Smooth muscle cell (in vitro differentiated cells): Measurements from ENCODE around the gene GNAI3. TPM values are rescaled to one million over a fixed set of nuclear protein-coding genes. Genes with fewer than 3 reads are reported as not detected.
A peak's percentile ranks its signal among the peaks of the same experiment; 100 is the strongest.

Experiments used
- DNase-seq: peaks from one replicate; lab custom pipeline; 2025; ENCODE audit not compliant: unreplicated experiment; lab: John Stamatoyannopoulos, UW
- H2AFZ ChIP-seq: fragments of 200-600 bp; sonication (generic); 2 replicates; pipeline ENCODE4 v1.6.0; 2016; ENCODE audit warnings: antibody characterized with exemption, low read depth, mild to moderate bottlenecking
- H3F3A ChIP-seq: fragments of 200-600 bp; sonication (generic); 2 replicates; pipeline ENCODE4 v1.6.0; 2017; ENCODE audit warnings: antibody characterized with exemption, low read depth
- H3K27ac ChIP-seq: fragments of 200-600 bp; sonication (generic); 2 replicates; pipeline ENCODE4 v1.5.1; 2016; ENCODE audit warnings: low read depth, mild to moderate bottlenecking
- H3K27me3 ChIP-seq: fragments of 200-600 bp; sonication (generic); 2 replicates; pipeline ENCODE4 v1.6.1; 2016; ENCODE audit warnings: low read depth, mild to moderate bottlenecking
- H3K36me3 ChIP-seq: fragments of 200-600 bp; sonication (generic); 2 replicates; pipeline ENCODE4 v1.5.1; 2016; ENCODE audit warnings: low read depth
- H3K4me1 ChIP-seq: fragments of 200-600 bp; sonication (generic); 2 replicates; pipeline ENCODE4 v1.5.1; 2016; ENCODE audit warnings: low read depth
- H3K4me2 ChIP-seq: fragments of 200-600 bp; sonication (generic); 2 replicates; pipeline ENCODE4 v1.6.0; 2016; ENCODE audit warnings: mild to moderate bottlenecking
- H3K4me3 ChIP-seq: fragments of 200-600 bp; sonication (generic); 2 replicates; pipeline ENCODE4 v1.5.1; 2016; ENCODE audit warnings: mild to moderate bottlenecking
- H3K79me2 ChIP-seq: fragments of 200-600 bp; sonication (generic); 2 replicates; pipeline ENCODE4 v1.6.0; 2016; ENCODE audit warnings: low read depth, mild to moderate bottlenecking
- H3K9ac ChIP-seq: fragments of 200-600 bp; sonication (generic); 2 replicates; pipeline ENCODE4 v1.6.0; 2016; ENCODE audit warnings: low read depth
- H3K9me3 ChIP-seq: fragments of 200-600 bp; sonication (generic); replicated peaks from 2 replicates; pipeline ENCODE4 v1.5.1; 2016; ENCODE audit warnings: low read depth
- H4K20me1 ChIP-seq: fragments of 200-600 bp; sonication (generic); 2 replicates; pipeline ENCODE4 v1.6.0; 2016; ENCODE audit warnings: low read depth
- CTCF ChIP-seq: fragments of 200-600 bp; sonication (generic); IDR thresholded peaks from 2 replicates; pipeline ENCODE4 v1.5.1; 2017; ENCODE audit warnings: borderline replicate concordance, mild to moderate bottlenecking, antibody characterized with exemption; ENCODE audit not compliant: insufficient read depth, poor library complexity, severe bottlenecking
- WGBS: methylation state at CpG from one replicate; pipeline ENCODE4 v1.1.7; 2016; ENCODE audit warnings: low lambda C conversion rate; 5-methylcytosine and 5-hydroxymethylcytosine counted together
- polyA plus RNA-seq: library from polyadenylated mRNA; unstranded; fragments of >200 nt; fragmentation: Nextera tagmentation; extraction: Ambion mirVana; gene quantifications from 2 replicates; pipeline ENCODE4 v1.2.1, GENCODE V29; 2016
- total RNA-seq: library from RNA; depleted of rRNA; stranded (reverse); fragments of >200 nt; gene quantifications from 2 replicates; pipeline ENCODE4 v1.2.3, GENCODE V29; 2014

Gene GNAI3
- total and polyA plus RNA-seq, 2 experiments from 2014 or later = 11.4 to 15.4 TPM

GRCh38 chr1:109642626-109643025, 94.2 kb downstream of the GNAI3 start:
- 63% methylated on average over 3 of the region's 3 CpGs for WGBS
- Histone ChIP-seq H3F3A (no peaks in the 10 kb centered on the region), H3K9me3 (no peaks in the 10 kb centered on the region), H3K36me3 (no peaks in the 10 kb centered on the region), H3K4me1 (no peaks in the 10 kb centered on the region), H3K79me2 (no peaks in the 10 kb centered on the region), H3K27me3 (no peaks in the 10 kb centered on the region), H3K4me2 (no peak overlapping the region), H2AFZ (no peak overlapping the region), H3K4me3 (no peak overlapping the region), H4K20me1 (no peaks in the 10 kb centered on the region), H3K9ac (no peak overlapping the region), H3K27ac (no peak overlapping the region)
- no peak for TF ChIP-seq CTCF
- no peak for DNase-seq

GRCh38 chr1:109643385-109644230, 95.2 kb downstream of the GNAI3 start:
- no peaks in the 10 kb centered on the region for H4K20me1 ChIP-seq
- H3K4me3 ChIP-seq = no peak overlapping the region
- H3F3A ChIP-seq = no peaks in the 10 kb centered on the region
- H3K79me2 ChIP-seq = no peaks in the 10 kb centered on the region
- H3K36me3 ChIP-seq = no peaks in the 10 kb centered on the region
- H3K9me3 ChIP-seq = no peaks in the 10 kb centered on the region
- DNase-seq = peak; percentile 50
- no peaks in the 10 kb centered on the region for H3K27me3 ChIP-seq
- 44% methylated on average over 32 of the region's 32 CpGs for WGBS
- H3K9ac ChIP-seq = no peak overlapping the region
- H3K4me2 ChIP-seq = peak overlapping the region; percentile 18
- no peak overlapping the region for H2AFZ ChIP-seq
- no peak overlapping the region for H3K27ac ChIP-seq
- TF ChIP-seq CTCF = peak; percentile 81
- H3K4me1 ChIP-seq = no peaks in the 10 kb centered on the region

GRCh38 chr1:109644670-109645069, 96.3 kb downstream of the GNAI3 start:
- H4K20me1 ChIP-seq = no peaks in the 10 kb centered on the region
- H3K79me2 ChIP-seq = no peaks in the 10 kb centered on the region
- DNase-seq = no peak
- no peak overlapping the region for H2AFZ ChIP-seq
- no peaks in the 10 kb centered on the region for H3K4me1 ChIP-seq
- H3K36me3 ChIP-seq = no peaks in the 10 kb centered on the region
- H3K27me3 ChIP-seq = no peaks in the 10 kb centered on the region
- no peaks in the 10 kb centered on the region for H3F3A ChIP-seq
- no peaks in the 10 kb centered on the region for H3K9me3 ChIP-seq
- no peak for TF ChIP-seq CTCF
- H3K4me3 ChIP-seq = no peak overlapping the region
- peak overlapping the region; percentile 27 for H3K4me2 ChIP-seq
- H3K27ac ChIP-seq = no peak overlapping the region
- 41% methylated on average over 10 of the region's 10 CpGs for WGBS
- no peak overlapping the region for H3K9ac ChIP-seq

GRCh38 chr1:109649491-109649914, 101.1 kb downstream of the GNAI3 start:
- no peaks in the 10 kb centered on the region for H3F3A ChIP-seq
- H3K4me3 ChIP-seq = no peak overlapping the region
- TF ChIP-seq CTCF = peak; percentile 11
- no peaks in the 10 kb centered on the region for H3K79me2 ChIP-seq
- no peak overlapping the region for H3K27ac ChIP-seq
- no peaks in the 10 kb centered on the region for H3K9me3 ChIP-seq
- no peak overlapping the region for H2AFZ ChIP-seq
- H3K36me3 ChIP-seq = no peaks in the 10 kb centered on the region
- H3K4me2 ChIP-seq = peak overlapping the region; percentile 55
- no peak overlapping the region for H3K9ac ChIP-seq
- no peaks in the 10 kb centered on the region for H4K20me1 ChIP-seq
- no peaks in the 10 kb centered on the region for H3K4me1 ChIP-seq
- 83% methylated on average over 4 of the region's 4 CpGs for WGBS
- H3K27me3 ChIP-seq = peaks cover 16% of the 10 kb centered on the region
- no peak for DNase-seq
